B cell (primary cell): ENCODE results near the gene ZNF462.

Source experiments
- CTCF ChIP-seq: fragments of 200-600 bp; IDR thresholded peaks from one replicate; pipeline ENCODE4 v1.8.0; 2022; ENCODE audit warnings: antibody characterized with exemption, mild to moderate bottlenecking
- EZH2 ChIP-seq: IDR thresholded peaks from 2 replicates; pipeline ENCODE4 v1.6.1; 2012; ENCODE audit warnings: borderline replicate concordance, low read depth, mild to moderate bottlenecking, moderate library complexity, low read length; ENCODE audit not compliant: insufficient read depth, poor library complexity, severe bottlenecking

DNA sequence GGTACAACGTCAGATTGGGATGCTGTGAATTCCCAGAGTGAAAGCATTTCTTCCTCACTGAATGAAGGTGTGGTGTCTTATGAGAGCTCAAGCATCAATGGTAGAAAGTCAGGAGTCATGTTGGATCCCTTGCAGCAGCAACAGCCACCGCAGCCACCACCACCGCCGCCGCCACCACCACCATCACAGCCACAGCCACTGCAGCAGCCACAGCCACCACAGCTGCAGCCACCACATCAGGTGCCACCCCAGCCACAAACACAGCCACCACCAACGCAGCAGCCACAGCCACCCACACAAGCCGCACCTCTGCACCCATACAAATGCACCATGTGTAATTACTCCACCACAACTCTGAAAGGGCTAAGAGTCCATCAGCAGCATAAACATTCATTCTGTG is 62.4 kb downstream of the ZNF462 start:
- no peak for TF ChIP-seq CTCF
- no peak for TF ChIP-seq EZH2
